GM12872 (cell line): ENCODE measurements around the gene ATP4A.

Source experiments
- TF ChIP-seq, protein P1 (sequence below): IDR thresholded peaks from 3 replicates; pipeline ENCODE4 v1.5.1; 2011; ENCODE audit warnings: low read depth, mild to moderate bottlenecking, low read length, moderate library complexity; ENCODE audit not compliant: insufficient read depth

Gene ATP4A

DNA sequence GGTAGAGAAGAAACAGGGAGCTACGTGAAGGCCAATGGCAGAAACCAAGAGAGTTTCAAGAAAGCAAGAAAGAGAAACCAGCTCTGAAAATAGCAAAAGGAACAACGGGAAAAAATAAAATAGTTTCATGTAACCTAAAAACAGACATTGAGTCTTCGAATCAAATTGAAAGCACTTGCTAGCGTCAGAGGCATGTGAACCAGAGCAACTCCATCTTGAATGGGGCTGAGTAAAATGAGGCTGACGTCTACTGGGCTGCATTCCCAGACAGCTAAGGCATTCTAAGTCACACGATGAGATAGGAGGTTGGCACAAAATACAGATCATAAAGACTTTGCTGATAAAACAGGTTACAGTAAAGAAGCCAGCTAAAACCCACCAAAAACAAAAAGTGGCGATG lies 15.2 kb upstream of the ATP4A start:
- TF ChIP-seq, protein P1, sequence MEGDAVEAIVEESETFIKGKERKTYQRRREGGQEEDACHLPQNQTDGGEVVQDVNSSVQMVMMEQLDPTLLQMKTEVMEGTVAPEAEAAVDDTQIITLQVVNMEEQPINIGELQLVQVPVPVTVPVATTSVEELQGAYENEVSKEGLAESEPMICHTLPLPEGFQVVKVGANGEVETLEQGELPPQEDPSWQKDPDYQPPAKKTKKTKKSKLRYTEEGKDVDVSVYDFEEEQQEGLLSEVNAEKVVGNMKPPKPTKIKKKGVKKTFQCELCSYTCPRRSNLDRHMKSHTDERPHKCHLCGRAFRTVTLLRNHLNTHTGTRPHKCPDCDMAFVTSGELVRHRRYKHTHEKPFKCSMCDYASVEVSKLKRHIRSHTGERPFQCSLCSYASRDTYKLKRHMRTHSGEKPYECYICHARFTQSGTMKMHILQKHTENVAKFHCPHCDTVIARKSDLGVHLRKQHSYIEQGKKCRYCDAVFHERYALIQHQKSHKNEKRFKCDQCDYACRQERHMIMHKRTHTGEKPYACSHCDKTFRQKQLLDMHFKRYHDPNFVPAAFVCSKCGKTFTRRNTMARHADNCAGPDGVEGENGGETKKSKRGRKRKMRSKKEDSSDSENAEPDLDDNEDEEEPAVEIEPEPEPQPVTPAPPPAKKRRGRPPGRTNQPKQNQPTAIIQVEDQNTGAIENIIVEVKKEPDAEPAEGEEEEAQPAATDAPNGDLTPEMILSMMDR: no peak

DNA sequence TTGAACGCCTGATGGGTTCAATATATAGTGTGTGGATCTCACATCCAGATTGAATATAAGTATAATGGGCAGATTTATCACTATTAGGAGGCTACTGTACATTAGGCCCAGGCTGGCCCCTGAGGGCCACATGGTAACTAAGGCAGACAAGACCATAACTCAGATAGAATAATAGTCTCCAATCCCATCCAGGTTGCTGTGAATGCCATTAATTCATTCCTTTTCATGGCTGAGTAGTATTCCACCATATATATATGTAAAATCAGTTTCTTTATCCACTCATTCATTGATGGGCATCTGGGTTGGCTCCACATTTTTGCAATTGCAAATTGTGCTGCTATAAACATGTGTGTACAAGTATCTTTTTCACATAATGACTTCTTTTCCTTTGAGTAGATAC lies 14.5 kb upstream of the ATP4A start:
- TF ChIP-seq, protein P1: no peak

DNA sequence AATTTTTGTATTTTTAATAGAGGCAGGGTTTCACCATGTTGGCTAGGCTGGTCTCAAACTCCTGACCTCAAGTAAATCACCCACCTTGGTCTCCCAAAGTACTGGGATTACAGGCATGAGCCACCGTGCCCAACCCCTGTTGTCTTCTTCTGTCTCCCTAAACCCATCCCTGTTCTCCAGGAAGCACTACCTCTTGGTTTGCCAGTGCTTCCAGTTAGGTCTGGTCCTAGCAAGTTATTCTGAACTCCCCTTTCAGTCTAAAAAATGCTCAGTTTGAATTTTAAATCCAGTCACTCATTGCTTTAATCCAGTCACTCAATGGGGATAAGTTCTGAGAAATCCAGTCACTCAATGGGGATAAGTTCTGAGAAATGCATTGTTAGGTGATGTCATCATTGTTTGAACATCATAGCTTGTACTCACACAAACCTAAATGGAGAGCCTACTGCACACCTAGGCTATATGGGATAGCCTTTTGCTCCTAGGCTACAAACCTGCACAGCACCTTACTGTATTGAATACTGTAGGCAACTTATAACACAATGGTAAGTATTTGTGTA lies 8.0 kb upstream of the ATP4A start:
- TF ChIP-seq, protein P1: no peak

DNA sequence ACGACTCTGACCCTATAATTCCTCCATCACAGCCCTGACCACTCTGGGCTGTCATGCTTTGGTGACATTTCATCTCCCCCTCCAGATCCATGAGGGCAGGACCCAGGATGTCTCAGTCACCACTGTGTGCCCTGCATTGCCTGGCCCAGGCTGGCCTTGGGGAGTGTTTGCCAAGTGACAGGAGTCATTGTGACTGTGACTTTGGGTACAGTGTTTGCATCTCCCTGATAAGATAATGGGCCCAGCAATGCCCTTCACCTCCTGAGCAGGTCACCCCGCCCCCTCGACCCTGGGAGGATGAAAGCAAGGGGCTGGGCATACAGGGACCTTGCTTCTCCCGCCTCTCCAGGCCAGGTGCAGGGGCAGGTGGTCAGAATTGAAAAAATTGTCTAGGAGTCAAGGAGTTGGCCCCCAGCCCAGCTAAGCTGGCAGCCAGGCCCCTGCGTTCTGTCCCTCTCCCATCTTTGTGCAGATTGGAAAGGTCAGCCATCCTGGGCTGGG lies 5.9 kb upstream of the ATP4A start:
- TF ChIP-seq, protein P1: no peak

DNA sequence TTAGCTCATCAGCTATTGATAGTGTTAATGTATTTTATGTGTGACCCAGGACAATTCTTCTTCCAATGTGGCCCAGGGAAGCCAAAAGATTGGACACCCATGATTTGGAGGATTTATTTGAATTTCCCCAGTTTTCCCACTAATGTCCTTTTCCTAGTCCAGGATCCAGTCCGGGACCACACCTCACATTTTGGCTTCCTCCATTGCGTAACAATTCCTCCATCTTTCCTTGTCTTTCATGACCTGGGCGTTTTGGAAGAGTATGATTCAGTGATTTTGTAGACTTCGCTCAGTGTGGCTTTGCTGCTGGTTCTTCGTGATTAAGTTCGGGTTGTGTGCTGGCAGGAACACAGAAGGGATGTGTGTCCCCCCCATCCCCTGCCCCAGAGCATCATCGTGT lies 3.3 kb upstream of the ATP4A start:
- TF ChIP-seq, protein P1: no peak

DNA sequence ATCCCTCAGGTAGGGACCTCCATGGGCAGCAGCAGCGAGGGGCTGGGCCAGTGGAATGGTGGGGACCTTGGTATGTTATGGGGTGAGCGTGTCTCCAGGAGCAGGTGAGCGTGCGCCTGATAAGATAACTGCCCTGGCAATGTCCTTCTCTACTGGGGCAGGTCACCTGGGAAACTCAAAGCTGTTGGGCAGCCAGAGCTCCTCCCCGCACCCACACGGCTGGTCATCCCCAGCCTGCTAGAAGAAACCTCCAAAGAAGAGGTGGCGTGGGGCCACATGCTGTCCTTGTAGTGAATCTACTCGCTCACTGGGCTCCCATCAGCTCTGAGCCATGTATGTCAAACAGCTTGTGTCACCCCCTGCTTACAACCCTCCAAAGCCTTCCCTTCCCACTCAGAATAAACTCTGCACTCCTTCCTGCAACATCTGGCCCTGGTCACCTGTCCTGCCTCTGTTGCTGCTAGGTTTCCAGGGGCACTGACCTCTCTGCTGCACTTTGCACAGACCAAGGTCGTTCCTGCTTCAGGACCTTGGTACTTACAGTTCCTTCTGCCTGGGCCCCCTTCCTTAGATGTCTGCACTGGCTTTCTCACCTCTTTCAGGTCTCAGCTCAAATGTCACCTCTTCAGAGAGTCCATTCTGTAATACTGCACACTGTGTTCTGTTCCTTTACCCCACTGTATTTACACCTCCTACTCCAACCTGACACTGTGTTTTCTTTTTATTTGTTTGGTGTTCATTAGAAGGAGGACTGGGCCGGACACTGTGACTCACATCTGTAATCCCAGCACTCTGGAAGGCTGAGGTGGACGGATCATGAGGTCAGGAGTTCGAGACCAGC lies 1.8 kb upstream of the ATP4A start:
- TF ChIP-seq, protein P1: no peak

DNA sequence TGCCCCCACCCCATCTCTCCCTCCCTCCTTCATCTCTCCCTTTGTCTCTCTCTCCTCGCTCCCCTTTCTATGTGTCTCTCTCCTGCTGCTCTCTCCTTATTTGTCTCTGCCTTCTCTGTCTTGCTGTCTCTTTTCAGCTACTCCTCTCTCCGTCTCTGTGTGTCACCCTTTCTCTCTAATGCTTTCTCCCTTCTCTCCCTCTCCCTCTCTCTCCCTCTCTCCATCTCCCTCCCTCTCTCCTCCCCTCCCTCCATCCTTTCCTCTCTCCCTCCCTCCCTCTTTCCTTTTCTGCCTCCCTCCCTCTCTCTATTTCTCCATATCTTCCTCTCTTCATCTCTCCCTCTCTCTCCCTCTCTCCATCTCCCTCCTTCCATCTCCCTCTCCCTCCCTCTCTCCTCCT lies 682 bp downstream of the ATP4A start:
- TF ChIP-seq, protein P1: no peak
